AG20443 (cell line): ENCODE data around the gene BIN2.
"Not testable (repeated sequence)": the region's sequence is repeated elsewhere in the genome, so short reads cannot be mapped to it uniquely, and the experiment has no call there.

Source experiments
- DNase-seq: peaks from one replicate; pipeline ENCODE4 v3.0.0; 2012; ENCODE audit warnings: low spot score, mixed read lengths

BIN2 gene

DNA sequence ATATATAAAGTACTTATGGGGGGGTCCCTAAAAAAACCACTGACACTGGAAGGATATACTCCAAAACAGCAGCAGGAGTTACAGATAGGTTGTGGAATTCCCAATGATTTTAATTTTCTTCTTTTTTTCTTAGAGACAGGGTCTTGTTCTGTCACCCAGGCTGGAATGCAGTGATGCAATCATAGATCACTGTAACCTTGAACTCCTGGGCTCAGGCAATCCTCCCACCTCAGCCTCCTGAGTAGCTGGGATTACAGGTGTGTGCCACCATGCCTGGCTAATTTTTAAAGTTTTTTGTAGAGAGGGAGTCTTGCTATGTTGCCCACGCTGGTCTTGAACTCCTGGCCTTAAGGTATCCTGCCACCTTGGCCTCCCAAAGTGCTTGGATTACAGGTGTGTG is 64.4 kb downstream of the BIN2 start:
- not testable (repeated sequence) for DNase-seq

DNA sequence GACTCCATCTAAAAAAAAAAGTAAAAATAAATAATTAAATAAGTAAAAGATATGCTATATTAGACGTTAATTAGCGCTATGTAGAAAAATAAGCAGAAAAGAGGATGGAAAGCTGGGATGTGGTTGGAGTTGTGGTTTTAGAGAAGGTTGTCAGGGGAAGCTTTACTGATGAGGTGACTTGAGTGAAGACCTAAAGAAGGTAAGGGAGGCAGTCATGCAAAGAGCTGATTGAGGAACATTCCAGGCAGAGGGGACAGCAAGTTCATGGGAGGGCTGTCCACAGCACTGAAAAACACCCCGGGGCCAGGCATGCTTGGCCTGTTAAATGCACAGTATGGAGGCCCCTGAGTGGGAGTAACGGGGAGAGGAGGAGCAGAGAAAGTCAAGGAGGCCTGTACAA is 69.4 kb downstream of the BIN2 start:
- DNase-seq = no peak

- no peak for DNase-seq
These were observed 70.7 kb downstream of the BIN2 start for GRCh38 chr12:51253276-51253675.

- no peak for DNase-seq
These were observed 76.3 kb downstream of the BIN2 start for GRCh38 chr12:51247523-51248206.

DNA sequence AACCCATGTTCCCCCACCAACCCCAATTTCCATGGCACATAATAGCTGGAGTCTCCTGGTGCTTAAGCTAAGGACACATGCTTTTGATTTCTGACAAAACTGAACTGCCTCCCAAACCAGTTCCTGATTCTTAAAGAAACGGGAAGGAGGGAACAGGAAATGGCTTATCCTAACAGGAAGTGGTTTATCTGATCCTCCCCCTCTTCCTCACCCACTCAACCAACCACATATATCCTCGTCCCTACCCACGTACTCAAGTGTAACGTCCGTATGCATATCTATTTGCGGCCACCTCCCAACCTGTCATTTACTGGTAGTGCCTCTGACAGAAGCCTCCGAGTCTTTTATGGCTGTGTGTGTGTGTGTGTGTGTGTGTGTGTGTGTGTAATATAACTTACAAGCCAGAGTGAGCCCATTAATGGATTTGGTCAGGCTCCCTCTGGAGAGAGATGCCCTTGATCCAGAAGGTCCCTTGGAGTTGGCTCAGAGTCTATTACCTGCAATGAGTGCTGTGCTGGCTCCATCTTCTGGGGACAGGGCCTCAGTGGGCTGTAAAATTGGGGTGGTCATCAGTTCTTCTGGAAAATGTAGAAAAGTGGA is 77.6 kb downstream of the BIN2 start:
- DNase-seq = peak; percentile 23

- no peak for DNase-seq
These were observed 78.3 kb downstream of the BIN2 start for GRCh38 chr12:51245476-51246253.

GRCh38 chr12:51244269-51244668 is 79.7 kb downstream of the BIN2 start:
- DNase-seq = no peak

DNA sequence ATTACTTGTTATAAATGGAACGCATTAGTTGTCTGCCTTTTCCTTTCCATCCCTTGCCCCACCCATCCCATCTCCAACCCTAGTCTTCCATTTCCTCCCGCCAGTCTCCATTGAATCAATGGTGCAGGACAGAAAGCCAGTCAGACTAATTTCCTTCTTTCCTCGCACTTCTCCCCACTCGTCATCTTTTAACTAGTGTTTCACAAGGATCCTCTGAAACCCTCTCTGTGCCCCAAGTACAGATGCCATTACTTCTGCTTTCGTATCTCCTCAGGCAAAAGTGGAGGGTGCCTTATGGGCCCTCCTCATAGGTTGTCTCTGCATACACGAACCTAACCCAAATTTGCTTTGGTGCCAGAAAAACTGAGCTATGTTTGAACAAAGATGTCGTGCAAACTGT is 81.1 kb downstream of the BIN2 start:
- no peak for DNase-seq

DNA sequence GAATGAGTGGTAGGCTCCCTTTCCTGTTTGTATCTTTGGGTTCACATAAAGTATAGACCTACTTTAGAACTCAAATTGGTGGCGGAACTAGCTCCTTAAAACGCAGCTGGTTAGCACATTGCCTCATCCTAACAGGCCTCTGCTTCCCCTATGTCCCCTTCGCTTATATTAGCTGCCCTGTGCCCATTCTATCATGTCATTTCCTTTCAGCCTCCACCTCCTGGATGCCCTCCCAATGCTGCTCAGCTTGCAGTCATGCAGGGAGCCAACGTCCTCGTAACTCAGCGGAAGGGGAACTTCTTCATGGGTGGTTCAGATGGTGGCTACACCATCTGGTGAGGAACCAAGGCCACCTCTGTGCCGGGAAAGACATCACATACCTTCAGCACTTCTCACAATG is 81.9 kb downstream of the BIN2 start:
- no peak for DNase-seq

GRCh38 chr12:51240971-51241370 is 83.0 kb downstream of the BIN2 start:
- no peak for DNase-seq

DNA sequence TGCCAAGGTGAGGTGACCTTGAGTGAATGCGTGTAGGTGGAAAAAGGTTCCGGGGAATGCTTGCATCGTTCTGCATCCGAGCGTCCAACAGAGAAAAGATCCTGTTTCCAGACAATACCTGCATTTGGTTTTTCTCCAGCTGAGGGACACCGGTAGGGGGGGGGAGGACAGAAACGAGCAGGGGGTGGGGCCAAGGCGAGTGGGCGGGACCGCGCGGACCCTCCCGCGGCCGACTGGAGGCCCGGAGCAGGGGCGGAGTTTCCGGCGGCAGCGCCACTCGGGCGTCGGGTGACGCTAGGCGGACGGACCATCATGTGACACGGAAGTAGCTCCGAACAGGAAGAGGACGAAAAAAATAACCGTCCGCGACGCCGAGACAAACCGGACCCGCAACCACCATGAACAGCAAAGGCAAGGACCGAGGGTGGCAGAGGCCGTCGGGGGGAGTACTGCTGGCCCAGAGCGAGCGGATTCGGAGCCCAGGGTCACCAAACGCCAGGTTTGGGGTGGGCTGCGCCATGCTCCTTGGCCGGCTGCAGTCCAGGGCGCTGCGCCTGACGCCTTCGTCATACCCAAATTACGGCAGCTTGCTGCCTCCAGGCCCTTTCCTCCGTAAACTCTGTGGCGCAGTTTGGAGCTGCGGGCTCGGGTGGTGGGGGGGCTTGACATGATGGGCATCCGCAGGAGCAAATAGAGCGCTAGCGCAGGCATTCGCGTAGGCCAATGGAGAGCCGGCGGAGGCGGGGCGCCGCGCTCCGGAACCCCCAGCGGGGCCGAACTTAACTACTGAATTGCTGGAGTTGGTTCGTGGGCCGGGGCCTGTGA is 85.3 kb downstream of the BIN2 start, which contains the start of gene DAZAP2:
Gene DAZAP2, plus strand, starts transcription at position 317 of the 825 bp plus-strand sequence. Its CDS starts 82 bp downstream, at position 399.
- DNase-seq = peak; percentile 98

- DNase-seq = no peak
These were observed 85.9 kb downstream of the BIN2 start for GRCh38 chr12:51238037-51238509.

GRCh38 chr12:51234530-51234929 is 89.4 kb downstream of the BIN2 start:
- no peak for DNase-seq

- DNase-seq = no peak
These were observed 91.3 kb downstream of the BIN2 start for GRCh38 chr12:51232642-51233041.
